ENCODE data around the gene PXT1.

PXT1 gene

GRCh38 chr6:36343109-36343680 is 99.5 kb downstream of the PXT1 start:
- DNase-seq, result no peak

GRCh38 chr6:36340618-36341454 is 101.8 kb downstream of the PXT1 start:
- DNase-seq, result peak; percentile 42

All from NCI-H1694 treated with DMSO at 0.1 percent for 48 hours (cell line).